HFFc6 (cell line): ENCODE results near the gene RANBP1. TPM values are rescaled to one million over a fixed set of nuclear protein-coding genes. Genes with fewer than 3 reads are reported as not detected.

Experiments
- DNase-seq: peaks from one replicate; pipeline ENCODE4 v3.0.0-alpha.2; 2018
- H3K27ac Mint-ChIP-seq: 2 replicates; pipeline ENCODE4 v1.8.0; 2020; ENCODE audit warnings: mild to moderate bottlenecking, mixed read lengths
- H3K27me3 Mint-ChIP-seq: 2 replicates; pipeline ENCODE4 v1.8.0; 2021; ENCODE audit warnings: mild to moderate bottlenecking, moderate library complexity, mixed read lengths; ENCODE audit not compliant: insufficient read depth
- H3K36me3 Mint-ChIP-seq: 2 replicates; pipeline ENCODE4 v1.8.0; 2021; ENCODE audit warnings: low read depth, mixed read lengths
- H3K4me1 Mint-ChIP-seq: 2 replicates; pipeline ENCODE4 v1.8.0; 2020; ENCODE audit warnings: low read depth, mixed read lengths
- H3K4me3 Mint-ChIP-seq: 2 replicates; pipeline ENCODE4 v1.8.0; 2020; ENCODE audit warnings: mild to moderate bottlenecking, moderate library complexity, mixed read lengths
- H3K9me3 Mint-ChIP-seq: 2 replicates; pipeline ENCODE4 v1.8.0; 2020; ENCODE audit warnings: mild to moderate bottlenecking, mixed read lengths
- CTCF ChIP-seq: fragments of 200-600 bp; sonication (generic); IDR thresholded peaks from 2 replicates; pipeline ENCODE4 v1.5.0; 2021; ENCODE audit warnings: antibody characterized with exemption, mild to moderate bottlenecking
- total RNA-seq, 6 experiments: library from RNA; stranded (reverse); fragmentation: NEBNext Ultra II Directional; extraction: Animal tissue kit (Norgen Biotek cat#: 25700); gene quantifications; 2 replicates in 1 of 6; 3 replicates in 5 of 6; pipeline ENCODE4 v1.2.3, GENCODE V29; 2021

RANBP1 gene
- total RNA-seq, 6 experiments from 2014 or later: 177 to 231 (median 226) TPM

GRCh38 chr22:20136603-20136873, 20.6 kb downstream of the RANBP1 start:
- peaks cover 2% of the 10 kb centered on the region; the same call in 1 of the 2 replicates for H3K27me3 Mint-ChIP-seq
- H3K9me3 Mint-ChIP-seq: no peaks in the 10 kb centered on the region
- 0 out of 2 replicates have a peak, but pooled peaks cover 3% of the 10 kb centered on the region for H3K36me3 Mint-ChIP-seq
- no peak overlapping the region for H3K27ac Mint-ChIP-seq
- H3K4me3 Mint-ChIP-seq: no peak overlapping the region
- no peak for DNase-seq
- TF ChIP-seq CTCF: no peak
- peaks cover 20% of the 10 kb centered on the region for H3K4me1 Mint-ChIP-seq

- no peak for TF ChIP-seq CTCF
- Mint-ChIP-seq H3K9me3 (no peaks in the 10 kb centered on the region), H3K36me3 (0 out of 2 replicates have a peak, but pooled peaks cover 3% of the 10 kb centered on the region), H3K4me3 (no peak overlapping the region), H3K27ac (no peak overlapping the region), H3K27me3 (peaks cover 2% of the 10 kb centered on the region; the same call in 1 of the 2 replicates), H3K4me1 (peaks cover 26% of the 10 kb centered on the region)
- DNase-seq: no peak
Observed at GRCh38 chr22:20137113-20137512, 21.2 kb downstream of the RANBP1 start.

GRCh38 chr22:20137671-20138416, 21.9 kb downstream of the RANBP1 start:
- Mint-ChIP-seq H3K4me1 (peaks cover 25% of the 10 kb centered on the region), H3K36me3 (0 out of 2 replicates have a peak, but pooled peaks cover 3% of the 10 kb centered on the region), H3K27ac (no peak overlapping the region), H3K9me3 (no peaks in the 10 kb centered on the region), H3K27me3 (peaks cover 2% of the 10 kb centered on the region; the same call in 1 of the 2 replicates), H3K4me3 (no peak overlapping the region)
- TF ChIP-seq CTCF: no peak
- no peak for DNase-seq

- H3K4me1 Mint-ChIP-seq: peaks cover 19% of the 10 kb centered on the region
- no peak for TF ChIP-seq CTCF
- H3K4me3 Mint-ChIP-seq: no peak overlapping the region
- 0 out of 2 replicates have a peak, but pooled peaks cover 3% of the 10 kb centered on the region for H3K36me3 Mint-ChIP-seq
- DNase-seq: no peak
- H3K9me3 Mint-ChIP-seq: no peaks in the 10 kb centered on the region
- no peak overlapping the region for H3K27ac Mint-ChIP-seq
- H3K27me3 Mint-ChIP-seq: peaks cover 2% of the 10 kb centered on the region; the same call in 1 of the 2 replicates
Observed at GRCh38 chr22:20138417-20138738, 22.5 kb downstream of the RANBP1 start.

GRCh38 chr22:20138868-20139267, 23.0 kb downstream of the RANBP1 start:
- Mint-ChIP-seq H3K27me3 (no peaks in the 10 kb centered on the region), H3K4me3 (no peak overlapping the region), H3K27ac (no peak overlapping the region), H3K9me3 (no peaks in the 10 kb centered on the region), H3K4me1 (peaks cover 14% of the 10 kb centered on the region), H3K36me3 (0 out of 2 replicates have a peak, but pooled peaks cover 3% of the 10 kb centered on the region)
- TF ChIP-seq CTCF: no peak
- DNase-seq: no peak
